ENCODE results near the gene DUSP8. TPM values are rescaled to one million over a fixed set of nuclear protein-coding genes. Genes with fewer than 3 reads are reported as not detected.
A peak's percentile ranks its signal among the peaks of the same experiment; 100 is the strongest.

The DUSP8 gene
- total RNA-seq, 1 donor from 2014 or later: 8.4 TPM

GRCh38 chr11:1560649-1561251 lies 11.3 kb downstream of the DUSP8 start:
- H3K4me3 Mint-ChIP-seq: no peak overlapping the region
- H3K4me1 Mint-ChIP-seq (ENCODE audit: unreplicated experiment): no peaks in the 10 kb centered on the region
- H3K36me3 Mint-ChIP-seq: no peaks in the 10 kb centered on the region
- no peaks in the 10 kb centered on the region for H3K27me3 Mint-ChIP-seq
- H3K27ac Mint-ChIP-seq: no peak overlapping the region
- DNase-seq (ENCODE audit: extremely low spot score, unreplicated experiment): peak; percentile 59
- no peaks in the 10 kb centered on the region for H3K9me3 Mint-ChIP-seq
- TF ChIP-seq CTCF (conservative IDR thresholded peaks at IDR 0.05): no peak

- Mint-ChIP-seq H3K4me3 (no peak overlapping the region), H3K36me3 (no peaks in the 10 kb centered on the region), H3K4me1 (ENCODE audit: unreplicated experiment) (no peaks in the 10 kb centered on the region), H3K27ac (no peak overlapping the region), H3K27me3 (no peaks in the 10 kb centered on the region), H3K9me3 (no peaks in the 10 kb centered on the region)
- no peak for TF ChIP-seq CTCF (conservative IDR thresholded peaks at IDR 0.05)
- peak; percentile 62 for DNase-seq (ENCODE audit: extremely low spot score, unreplicated experiment)
These were observed 11.9 kb downstream of the DUSP8 start for GRCh38 chr11:1560002-1560648.

GRCh38 chr11:1559111-1559951 lies 12.7 kb downstream of the DUSP8 start:
- H3K27me3 Mint-ChIP-seq: no peaks in the 10 kb centered on the region
- H3K4me1 Mint-ChIP-seq (ENCODE audit: unreplicated experiment): no peaks in the 10 kb centered on the region
- H3K4me3 Mint-ChIP-seq: no peak overlapping the region
- H3K27ac Mint-ChIP-seq: no peak overlapping the region
- H3K9me3 Mint-ChIP-seq: no peaks in the 10 kb centered on the region
- peak; percentile 71 for DNase-seq (ENCODE audit: extremely low spot score, unreplicated experiment)
- H3K36me3 Mint-ChIP-seq: no peaks in the 10 kb centered on the region
- no peak for TF ChIP-seq CTCF (conservative IDR thresholded peaks at IDR 0.05)

GRCh38 chr11:1558775-1559110 lies 13.3 kb downstream of the DUSP8 start:
- Mint-ChIP-seq H3K4me3 (no peak overlapping the region), H3K27ac (no peak overlapping the region), H3K9me3 (no peaks in the 10 kb centered on the region), H3K4me1 (ENCODE audit: unreplicated experiment) (no peaks in the 10 kb centered on the region), H3K36me3 (no peaks in the 10 kb centered on the region), H3K27me3 (peaks cover under 1% of the 10 kb centered on the region)
- TF ChIP-seq CTCF (conservative IDR thresholded peaks at IDR 0.05): no peak
- DNase-seq (ENCODE audit: extremely low spot score, unreplicated experiment): no peak

GRCh38 chr11:1557904-1558774 lies 13.9 kb downstream of the DUSP8 start:
- DNase-seq (ENCODE audit: extremely low spot score, unreplicated experiment): peak; percentile 64
- TF ChIP-seq CTCF (conservative IDR thresholded peaks at IDR 0.05): no peak
- Mint-ChIP-seq H3K4me1 (ENCODE audit: unreplicated experiment) (no peaks in the 10 kb centered on the region), H3K36me3 (no peaks in the 10 kb centered on the region), H3K27ac (no peak overlapping the region), H3K4me3 (no peak overlapping the region), H3K27me3 (peaks cover 7% of the 10 kb centered on the region), H3K9me3 (no peaks in the 10 kb centered on the region)

Measured in type B pancreatic cell (in vitro differentiated cells).